IMR-90 (cell line): ENCODE results near the gene FRMD4B. TPM values are rescaled to one million over a fixed set of nuclear protein-coding genes. Genes with fewer than 3 reads are reported as not detected.

ENCODE experiments used
- ATAC-seq: fragments of 200-7000 bp; cut with Tn5 transposase; 2 replicates; pipeline ENCODE4 v1.9.1; 2020; ENCODE audit warnings: low read depth, mild to moderate bottlenecking, moderate library complexity
- BruUV-seq: library from RNA; stranded (reverse); fragments of 400-500 nt; replicated peaks from 2 replicates; lab custom pipeline; 2021; lab: Mats Ljungman, UMichigan
- CTCF ChIA-PET: fragments of 300-600 bp; formaldehyde crosslinking; extraction: SDS; loops from one replicate; lab custom pipeline; 2021; ENCODE audit warnings: antibody characterized with exemption; lab: Yijun Ruan, JAX
- POLR2A ChIA-PET: fragments of 300-600 bp; sonication (Branson Sonifier 250); formaldehyde crosslinking; loops from one replicate; lab custom pipeline; 2022; ENCODE audit warnings: antibody characterized with exemption; ENCODE audit not compliant: unreplicated experiment; lab: Charles Lee
- DNase-seq: peaks from one replicate; pipeline ENCODE4 v3.0.0; 2013
- H2AFZ ChIP-seq: replicated peaks from 2 replicates; pipeline ENCODE3; 2013; ENCODE audit warnings: low read length, mild to moderate bottlenecking; ENCODE audit not compliant: poor library complexity
- H2AK5ac ChIP-seq: 2 replicates; pipeline ENCODE4 v1.6.1; 2013; ENCODE audit warnings: low read depth, low read length, inconsistent platforms
- H2AK9ac ChIP-seq: replicated peaks from 2 replicates; pipeline ENCODE3; 2013; ENCODE audit warnings: mild to moderate bottlenecking, low read depth, low read length, moderate library complexity; ENCODE audit not compliant: poor library complexity
- H2BK120ac ChIP-seq: 2 replicates; pipeline ENCODE4 v1.6.1; 2013; ENCODE audit warnings: low read depth, low read length, inconsistent platforms
- H2BK15ac ChIP-seq: 3 replicates; pipeline ENCODE4 v1.6.1; 2013; ENCODE audit warnings: low read depth, low read length, inconsistent platforms
- H2BK20ac ChIP-seq: 2 replicates; pipeline ENCODE4 v1.6.1; 2013; ENCODE audit warnings: low read depth, mild to moderate bottlenecking, inconsistent platforms, low read length, moderate library complexity
- H2BK5ac ChIP-seq: 2 replicates; pipeline ENCODE4 v1.6.1; 2013; ENCODE audit warnings: mild to moderate bottlenecking, low read depth, low read length, inconsistent platforms; ENCODE audit not compliant: poor library complexity, severe bottlenecking
- H3K14ac ChIP-seq: replicated peaks from 2 replicates; pipeline ENCODE4 v1.6.1; 2013; ENCODE audit warnings: low read depth, low read length, inconsistent platforms
- H3K18ac ChIP-seq: 2 replicates; pipeline ENCODE4 v1.6.1; 2013; ENCODE audit warnings: low read depth, low read length, control low read depth
- H3K23ac ChIP-seq: 2 replicates; pipeline ENCODE4 v1.6.1; 2013; ENCODE audit warnings: low read depth, low read length, inconsistent platforms
- H3K27ac ChIP-seq: 2 replicates; pipeline ENCODE4 v1.5.1; 2013; ENCODE audit warnings: mild to moderate bottlenecking, control low read depth, low read length; ENCODE audit not compliant: insufficient read depth
- H3K27me3 ChIP-seq: 2 replicates; pipeline ENCODE4 v1.6.1; 2013; ENCODE audit warnings: low read length; ENCODE audit not compliant: control insufficient read depth, insufficient read depth
- H3K36me3 ChIP-seq: 2 replicates; pipeline ENCODE4 v1.6.1; 2013; ENCODE audit warnings: low read length, mixed read lengths; ENCODE audit not compliant: control insufficient read depth, insufficient read depth
- H3K4ac ChIP-seq: 2 replicates; pipeline ENCODE4 v1.6.1; 2013; ENCODE audit warnings: low read depth, low read length, inconsistent platforms
- H3K4me1 ChIP-seq: 2 replicates; pipeline ENCODE4 v1.6.1; 2013; ENCODE audit warnings: low read length, mixed read lengths; ENCODE audit not compliant: control insufficient read depth, insufficient read depth
- H3K4me2 ChIP-seq: 2 replicates; pipeline ENCODE4 v1.6.1; 2013; ENCODE audit warnings: low read depth, mild to moderate bottlenecking, control low read depth, low read length, moderate library complexity
- H3K4me3 ChIP-seq: 2 replicates; pipeline ENCODE4 v1.5.1; 2013; ENCODE audit warnings: low read depth, mild to moderate bottlenecking, control low read depth, low read length, moderate library complexity; ENCODE audit not compliant: insufficient read depth
- H3K56ac ChIP-seq: 2 replicates; pipeline ENCODE4 v1.6.1; 2013; ENCODE audit warnings: low read length, inconsistent platforms; ENCODE audit not compliant: insufficient read depth; ENCODE audit errors: extremely low read depth
- H3K79me1 ChIP-seq, 2 experiments: 2 replicates each; pipeline ENCODE4 v1.6.1; 2013; ENCODE audit warnings: low read length in 2 of 2, inconsistent platforms in 1 of 2, low read depth in 1 of 2
- H3K9ac ChIP-seq: 2 replicates; pipeline ENCODE4 v1.6.1; 2013; ENCODE audit warnings: low read depth, low read length, control low read depth
- H3K9me1 ChIP-seq: 2 replicates; pipeline ENCODE4 v1.6.1; 2013; ENCODE audit warnings: low read length, inconsistent platforms; ENCODE audit not compliant: insufficient read depth
- H3K9me3 ChIP-seq: 2 replicates; pipeline ENCODE4 v1.6.1; 2013; ENCODE audit warnings: low read length; ENCODE audit not compliant: control insufficient read depth, insufficient read depth
- H4K20me1 ChIP-seq: 2 replicates; pipeline ENCODE4 v1.6.1; 2013; ENCODE audit warnings: low read length, inconsistent platforms; ENCODE audit not compliant: insufficient read depth
- H4K5ac ChIP-seq: 2 replicates; pipeline ENCODE4 v1.6.1; 2013; ENCODE audit warnings: mild to moderate bottlenecking, low read depth, low read length, control low read depth
- H4K8ac ChIP-seq, 2 experiments: 2 replicates each; pipeline ENCODE4 v1.6.1; 2013; ENCODE audit warnings: low read depth in 2 of 2, low read length in 2 of 2, control low read depth in 1 of 2, inconsistent platforms in 1 of 2
- H4K91ac ChIP-seq: 2 replicates; pipeline ENCODE4 v1.6.1; 2013; ENCODE audit warnings: low read depth, low read length, inconsistent platforms; ENCODE audit not compliant: insufficient read depth
- CEBPB ChIP-seq: IDR thresholded peaks from 2 replicates; pipeline ENCODE4 v1.6.1; 2012; ENCODE audit warnings: low read depth, low read length, improper control_type of control experiment
- CHD1 ChIP-seq: IDR thresholded peaks from 2 replicates; pipeline ENCODE4 v1.6.1; 2012; ENCODE audit warnings: low read depth, low read length, improper control_type of control experiment
- CTCF ChIP-seq: conservative IDR thresholded peaks from 2 replicates; pipeline ENCODE4 v1.5.1; 2012; ENCODE audit warnings: mild to moderate bottlenecking, low read depth, low read length, improper control_type of control experiment
- MAZ ChIP-seq: IDR thresholded peaks from 2 replicates; pipeline ENCODE4 v1.6.1; 2012; ENCODE audit warnings: low read depth, mild to moderate bottlenecking, low read length, improper control_type of control experiment, moderate library complexity, borderline replicate concordance
- MXI1 ChIP-seq: IDR thresholded peaks from 2 replicates; pipeline ENCODE4 v1.6.1; 2012; ENCODE audit warnings: low read depth, mild to moderate bottlenecking, low read length, moderate library complexity, borderline replicate concordance
- NFE2L2 ChIP-seq: fragments of 150-350 bp; IDR thresholded peaks from 2 replicates; pipeline ENCODE4 v1.6.1; 2016; ENCODE audit warnings: low read depth, mild to moderate bottlenecking, low read length
- RAD21 ChIP-seq: IDR thresholded peaks from 2 replicates; pipeline ENCODE4 v1.6.1; 2012; ENCODE audit warnings: low read length, improper control_type of control experiment
- RFX5 ChIP-seq: IDR thresholded peaks from 2 replicates; pipeline ENCODE4 v1.8.0; 2012; ENCODE audit warnings: low read depth, mild to moderate bottlenecking, low read length, moderate library complexity
- USF2 ChIP-seq: fragments of 150-350 bp; IDR thresholded peaks from 2 replicates; pipeline ENCODE4 v1.6.1; 2017; ENCODE audit warnings: mild to moderate bottlenecking, antibody characterized with exemption, low read length, low read depth
- WGBS, 2 experiments: methylation state at CpG; one replicate each; pipeline versions ENCODE4 v1.1.5 to v1.1.7; 2013; ENCODE audit warnings: missing lambda C conversion rate in 2 of 2; ENCODE audit not compliant: insufficient read length in 1 of 2; ENCODE audit errors: extremely low coverage in 2 of 2; 5-methylcytosine and 5-hydroxymethylcytosine counted together
- dilution Hi-C: fragments of 300-500 bp; cut with HindIII; formaldehyde crosslinking; loops from one replicate; pipeline ENCODE4 v1.14.3; 2018; ENCODE audit warnings: low sequenced_read_pairs; ENCODE audit not compliant: unreplicated experiment
- in situ Hi-C: fragments of 300-500 bp; cut with MboI; formaldehyde crosslinking; loops from 3 replicates; pipeline ENCODE4 v1.14.3; 2019; ENCODE audit warnings: low sequenced_read_pairs, inconsistent platforms, mixed read lengths
- intact Hi-C: fragments of 100-400 bp; cut with micrococcal nuclease; formaldehyde crosslinking; loops from 2 replicates; pipeline ENCODE4 v1.10.0; 2022
- polyA plus RNA-seq, 3 experiments: library from polyadenylated mRNA; depleted of rRNA; stranded (reverse); fragments of >200 nt; gene quantifications; 2 replicates each; pipeline ENCODE4 v1.2.3, GENCODE V29; 2012; ENCODE audit warnings: low replicate concordance in 1 of 3
- total RNA-seq: library from RNA; depleted of rRNA; stranded (reverse); fragments of >200 nt; gene quantifications from 2 replicates; pipeline ENCODE4 v1.2.3, GENCODE V29; 2012

Gene FRMD4B
- total and polyA plus RNA-seq, 2 of the 4 experiments (the other 2 are of a cell fraction), result 0.14 to 0.36 TPM

- H3K36me3 ChIP-seq, result no peaks in the 10 kb centered on the region
- H3K4me1 ChIP-seq, result no peaks in the 10 kb centered on the region
- H3K9me3 ChIP-seq, result no peaks in the 10 kb centered on the region
- ATAC-seq, result no peak
- no peak overlapping the region for H3K23ac ChIP-seq
- no peak overlapping the region for H3K4me2 ChIP-seq
- TF ChIP-seq CEBPB (no peak), NFE2L2 (no peak), CTCF (no peak), MXI1 (no peak), USF2 (no peak), CHD1 (no peak), RAD21 (no peak), MAZ (no peak), RFX5 (no peak)
- H2BK20ac ChIP-seq, result no peak overlapping the region
- no CpG with 5 or more reads among the region's 10 CpGs for WGBS, 2 experiments
- no peak overlapping the region for H3K4me3 ChIP-seq
- H4K8ac ChIP-seq, result no peak overlapping the region
- no TSS peak for BruUV-seq
- H2BK5ac ChIP-seq, result no peak overlapping the region
- intact Hi-C loops, result no loop called here
- no peaks in the 10 kb centered on the region for H4K20me1 ChIP-seq
- no peak overlapping the region for H3K4ac ChIP-seq
- H3K79me1 ChIP-seq, result no peaks in the 10 kb centered on the region
- no peak overlapping the region for H3K9ac ChIP-seq
- in situ Hi-C loops, result no loop called here
- no peak overlapping the region for H3K18ac ChIP-seq
- no peak overlapping the region for H4K5ac ChIP-seq
- ChIA-PET POLR2A (no interaction called here), CTCF (no interaction called here)
- H2BK120ac ChIP-seq, result no peak overlapping the region
- H3K14ac ChIP-seq, result no peak overlapping the region
- H3K9me1 ChIP-seq, result no peaks in the 10 kb centered on the region
- no peak overlapping the region for H2BK15ac ChIP-seq
- dilution Hi-C loops, result no loop called here
- H2AK9ac ChIP-seq, result no peak overlapping the region
- H3K27ac ChIP-seq, result no peak overlapping the region
- H3K56ac ChIP-seq, result no peak overlapping the region
- H2AK5ac ChIP-seq, result no peak overlapping the region
- H3K27me3 ChIP-seq, result no peaks in the 10 kb centered on the region
- H2AFZ ChIP-seq, result peak overlapping the region; percentile 33
- no peak overlapping the region for H4K91ac ChIP-seq
- DNase-seq, result no peak
Measured at GRCh38 chr3:69330891-69331400, 54.9 kb downstream of the FRMD4B start.
